ENCODE measurements around the gene CLOCK.

Gene CLOCK

GRCh38 chr4:55475394-55476243, 71.1 kb downstream of the CLOCK start:
- no peak for DNase-seq

DNA sequence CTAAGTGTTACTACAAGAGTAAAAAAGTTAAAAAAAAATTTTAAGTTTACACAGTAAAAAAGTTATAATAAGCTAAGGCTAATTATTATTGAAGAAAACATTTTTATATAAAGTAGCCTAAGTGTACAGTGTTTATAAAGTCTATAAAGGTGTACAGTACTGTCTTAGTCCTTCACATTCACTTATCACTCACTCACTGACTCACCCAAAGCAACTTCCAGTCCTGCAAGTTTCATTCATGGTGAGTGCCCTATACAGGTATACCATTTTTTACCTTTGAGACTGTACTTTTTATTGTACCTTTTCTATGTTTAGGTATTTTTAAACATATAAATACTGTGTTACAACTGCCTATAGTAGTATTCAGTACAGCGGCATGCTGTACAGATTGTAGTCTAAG, 76.7 kb downstream of the CLOCK start:
- DNase-seq: no peak

DNA sequence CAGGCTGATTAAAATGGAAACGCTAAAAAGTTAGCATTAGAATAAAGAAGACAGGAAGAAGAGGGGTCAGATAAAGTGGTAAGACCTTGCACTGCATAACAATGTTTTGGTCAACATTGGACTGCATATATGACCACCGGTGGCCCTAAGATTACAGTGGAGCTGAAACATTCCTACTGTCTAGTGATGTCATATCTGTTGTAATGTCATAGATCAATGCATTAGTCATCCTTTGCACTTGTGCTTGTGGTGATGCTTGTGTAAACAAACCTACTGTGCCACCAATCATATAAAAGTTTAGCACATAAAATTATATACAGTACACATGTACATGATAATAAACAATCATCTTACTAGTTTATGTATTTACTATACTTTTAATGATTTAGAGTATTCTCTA, 78.0 kb downstream of the CLOCK start:
- no peak for DNase-seq

GRCh38 chr4:55466001-55466400, 80.7 kb downstream of the CLOCK start:
- no peak for DNase-seq

GRCh38 chr4:55458611-55459010, 88.1 kb downstream of the CLOCK start:
- DNase-seq: no peak

DNA sequence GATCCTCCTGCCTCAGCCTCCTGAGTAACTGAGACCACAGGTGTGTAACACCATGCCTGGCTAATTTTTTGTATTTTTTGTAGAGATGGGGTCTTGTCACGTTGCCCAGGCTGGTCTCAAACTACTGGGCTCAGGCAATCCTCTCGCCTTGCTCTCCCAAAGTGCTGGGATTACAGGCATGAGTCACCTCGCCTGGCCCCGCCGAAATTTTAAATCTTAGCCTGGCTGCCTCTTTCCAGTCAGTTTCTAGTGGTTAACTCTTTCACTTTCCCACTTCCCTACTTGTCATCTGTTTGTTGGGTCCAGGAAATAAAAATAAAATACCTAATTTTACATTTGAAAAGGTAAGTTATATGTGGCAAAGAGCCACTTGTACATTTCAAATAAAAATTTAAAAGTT, 88.5 kb downstream of the CLOCK start:
- no peak for DNase-seq

- no peak for DNase-seq
Measured at GRCh38 chr4:55450566-55450965, 96.1 kb downstream of the CLOCK start.

DNA sequence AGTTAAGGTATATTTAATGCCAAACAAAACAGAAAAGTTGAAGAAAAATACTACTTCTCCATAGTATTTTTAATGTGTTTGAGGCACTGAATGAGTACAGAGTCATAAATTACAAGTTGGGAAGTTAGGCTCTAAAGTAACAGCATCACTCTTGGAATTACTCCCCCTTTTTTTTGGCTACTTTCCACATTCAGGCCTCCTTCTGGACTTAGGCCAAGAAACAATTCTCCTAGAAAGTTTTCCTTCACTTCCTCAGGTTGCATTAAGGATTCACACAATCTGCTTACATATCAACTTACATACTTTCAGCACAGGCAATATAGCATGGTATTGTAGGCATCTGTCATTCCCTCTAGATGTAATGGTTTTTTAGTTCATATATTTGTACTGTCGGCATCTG, 98.9 kb downstream of the CLOCK start:
- no peak for DNase-seq

DNA sequence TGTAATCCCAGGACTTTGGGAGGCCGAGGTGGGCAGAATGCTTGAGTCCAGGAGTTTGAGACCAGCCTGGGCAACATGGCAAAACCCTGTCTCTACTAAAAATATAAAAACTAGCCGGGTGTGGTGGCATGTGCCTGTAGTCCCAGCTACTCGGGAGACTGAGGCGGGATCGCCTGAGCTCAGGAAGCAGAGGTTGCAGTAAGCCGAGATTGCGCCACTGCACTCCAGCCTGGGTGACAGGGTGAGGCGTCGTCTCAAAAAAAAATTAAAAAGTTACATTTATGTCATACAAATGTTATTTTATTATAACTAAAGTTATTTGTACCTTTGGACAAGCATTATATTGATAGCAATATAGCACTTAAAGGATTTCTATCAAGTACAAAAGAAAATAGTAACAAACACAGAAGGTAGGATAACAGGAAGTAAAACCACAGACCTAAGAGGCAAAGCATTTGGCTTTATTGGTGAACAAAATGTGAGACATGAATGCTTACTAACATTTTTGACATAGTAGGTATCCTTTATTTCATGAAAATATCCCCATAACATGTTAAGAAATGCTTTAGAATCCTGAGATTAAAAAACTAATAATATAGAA, 99.5 kb downstream of the CLOCK start:
- DNase-seq: no peak

DNA sequence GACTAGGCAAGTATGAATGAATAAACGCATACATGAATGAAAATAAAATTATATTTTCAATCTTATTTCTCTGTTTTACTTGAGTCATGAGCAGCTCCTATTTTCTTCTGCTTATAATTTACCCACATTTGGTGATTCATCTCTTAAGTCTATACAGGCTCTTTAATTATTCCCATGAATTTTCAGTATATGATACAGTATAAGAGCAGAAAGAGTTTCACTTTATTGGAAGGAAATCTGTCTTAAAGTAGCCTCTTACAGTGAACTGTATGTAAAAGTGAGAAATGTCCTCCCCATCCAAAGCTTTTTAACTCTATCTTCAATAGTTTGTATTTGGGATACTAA, 100.2 kb downstream of the CLOCK start:
- no peak for DNase-seq

DNA sequence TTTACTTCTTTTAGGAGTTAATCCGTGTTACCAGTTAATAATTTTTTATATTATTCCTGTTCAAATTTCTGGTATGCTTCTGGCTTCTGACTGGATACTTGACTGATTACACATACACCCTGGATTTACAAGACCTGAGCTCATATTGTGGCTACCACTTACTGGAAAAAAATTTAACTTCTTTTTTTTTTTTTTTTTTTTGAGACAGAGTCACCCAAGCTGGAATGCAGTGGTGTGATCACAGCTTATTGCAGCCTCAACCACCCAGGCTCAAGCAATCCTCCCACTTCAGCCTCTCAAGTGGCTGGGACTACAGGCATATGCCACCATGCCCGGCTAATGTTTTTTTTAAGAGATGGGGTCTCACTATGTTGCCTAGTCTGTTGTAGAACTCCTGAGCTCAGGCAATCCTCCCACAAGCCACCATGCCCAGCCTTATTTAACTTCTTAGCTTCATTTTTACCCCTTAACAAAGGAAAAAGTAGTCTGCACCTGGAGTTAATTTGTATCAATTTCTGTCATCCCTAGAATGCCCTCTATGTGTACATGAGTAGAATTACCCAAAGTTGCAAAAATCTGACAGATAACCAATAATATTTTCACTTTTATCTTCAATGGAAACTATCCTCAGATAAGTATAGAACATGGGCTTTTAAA, 100.7 kb downstream of the CLOCK start:
- DNase-seq: no peak

DNA sequence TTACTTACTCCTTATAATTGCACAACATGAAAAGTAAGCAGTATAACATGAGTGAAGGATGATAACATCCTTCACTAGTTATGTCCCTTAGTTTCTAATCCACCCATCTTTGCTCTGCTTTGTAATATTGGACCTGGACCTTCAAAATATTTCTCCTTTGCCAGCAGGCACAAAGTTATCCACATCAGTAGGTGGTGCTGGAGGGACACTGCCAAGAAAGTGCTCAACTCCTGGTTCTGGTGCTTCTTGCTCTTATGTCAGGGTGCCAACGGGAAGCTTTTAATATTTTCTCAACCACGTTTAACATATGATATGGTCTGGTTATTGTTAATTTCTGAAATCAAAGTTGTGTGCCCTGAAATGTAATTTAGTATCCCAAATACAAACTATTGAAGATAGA, 101.9 kb downstream of the CLOCK start:
- no peak for DNase-seq

- no peak for DNase-seq
Measured at GRCh38 chr4:55442541-55442940, 104.2 kb downstream of the CLOCK start.

- DNase-seq: no peak
Measured at GRCh38 chr4:55440786-55441185, 105.9 kb downstream of the CLOCK start.

DNA sequence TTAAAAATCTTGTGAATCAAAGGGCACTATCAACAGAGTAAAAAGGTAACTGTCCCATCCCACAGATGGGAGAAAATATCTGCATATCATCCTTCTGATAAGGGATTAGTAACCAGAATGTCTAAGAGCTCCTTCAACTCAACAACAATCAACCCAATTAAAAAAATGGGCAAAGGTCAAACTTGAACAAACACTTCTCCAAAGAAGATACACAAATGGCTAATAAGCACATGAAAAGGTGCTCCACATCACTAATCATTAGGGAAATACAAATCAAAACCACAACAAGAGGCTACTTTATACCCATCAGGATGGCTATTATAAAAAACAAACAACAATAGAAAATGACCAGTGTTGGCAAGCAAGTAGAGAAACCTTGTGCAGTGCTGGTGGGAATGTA, 107.7 kb downstream of the CLOCK start:
- no peak for DNase-seq

DNA sequence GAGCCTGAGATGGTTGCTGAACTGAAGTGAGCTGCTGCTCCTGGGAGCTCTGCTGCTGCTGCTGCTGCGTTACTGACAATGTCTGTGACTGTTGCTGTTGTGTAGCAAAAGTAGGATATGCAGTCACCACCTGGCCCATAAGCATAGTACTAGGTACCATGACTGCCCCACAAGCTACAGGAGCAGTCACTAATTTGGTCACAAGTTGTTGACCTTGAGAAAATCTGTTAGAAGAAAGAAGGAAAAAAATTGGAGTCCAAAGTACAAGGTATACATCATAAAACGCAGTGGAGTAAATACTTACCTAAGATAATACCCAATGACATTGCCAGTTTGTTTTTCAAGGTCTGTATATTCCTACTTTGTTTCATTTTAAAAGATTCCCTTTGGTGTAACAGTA, 108.4 kb downstream of the CLOCK start:
- no peak for DNase-seq

- no peak for DNase-seq
Measured at GRCh38 chr4:55437823-55438222, 108.9 kb downstream of the CLOCK start.

DNA sequence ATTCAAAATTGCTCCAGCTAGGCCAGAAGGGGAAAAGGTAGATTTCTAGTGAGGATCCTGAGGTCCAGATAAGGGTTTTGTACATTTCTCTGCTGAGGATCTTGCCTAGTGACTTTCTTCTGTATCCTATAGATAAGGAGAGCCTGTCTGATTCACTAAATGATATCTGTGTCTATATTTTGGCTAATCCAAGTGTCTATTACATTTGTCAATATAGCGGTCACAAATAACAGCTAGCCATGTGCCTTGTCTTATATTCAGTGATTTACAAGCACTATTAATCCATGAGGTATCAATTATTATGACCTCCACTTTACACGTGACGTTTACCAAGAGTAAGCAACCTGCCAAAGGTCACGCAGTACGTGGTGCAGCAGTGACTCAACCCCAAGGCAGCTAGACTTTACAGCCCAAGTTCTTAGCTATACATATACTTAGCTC, 109.3 kb downstream of the CLOCK start:
- no peak for DNase-seq

DNA sequence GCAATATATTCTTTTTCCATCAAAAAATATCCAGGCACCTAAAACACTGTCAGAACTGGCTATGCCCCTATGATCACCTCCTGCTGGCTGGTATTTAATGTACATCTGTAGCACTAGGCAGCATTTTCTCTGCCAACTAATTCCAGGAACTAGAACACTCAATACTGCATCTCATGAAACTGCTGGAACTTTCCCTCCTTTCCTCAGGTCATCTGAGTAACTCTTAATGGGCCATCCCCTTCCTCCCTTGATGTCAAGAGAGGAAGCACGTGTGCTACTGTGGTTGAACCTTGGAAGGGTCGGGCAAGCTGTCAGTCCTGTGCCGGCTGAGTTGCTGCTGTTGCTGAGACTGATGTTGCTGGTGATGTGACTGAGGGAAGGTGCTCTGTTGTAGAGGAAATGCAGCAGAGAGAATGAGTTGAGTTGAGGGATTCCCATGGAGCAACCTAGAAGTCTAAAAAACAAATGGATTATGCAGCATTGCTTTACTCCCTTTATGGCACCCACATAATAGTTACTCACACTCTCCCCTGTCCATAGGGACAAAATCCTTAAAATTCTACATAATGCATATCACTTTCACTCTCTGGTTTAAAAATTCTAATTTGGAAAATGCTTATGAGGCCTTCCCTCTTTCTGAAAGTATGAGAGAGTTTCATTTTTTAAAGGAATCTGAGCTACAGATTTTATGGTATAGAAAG, 111.4 kb downstream of the CLOCK start:
- no peak for DNase-seq

DNA sequence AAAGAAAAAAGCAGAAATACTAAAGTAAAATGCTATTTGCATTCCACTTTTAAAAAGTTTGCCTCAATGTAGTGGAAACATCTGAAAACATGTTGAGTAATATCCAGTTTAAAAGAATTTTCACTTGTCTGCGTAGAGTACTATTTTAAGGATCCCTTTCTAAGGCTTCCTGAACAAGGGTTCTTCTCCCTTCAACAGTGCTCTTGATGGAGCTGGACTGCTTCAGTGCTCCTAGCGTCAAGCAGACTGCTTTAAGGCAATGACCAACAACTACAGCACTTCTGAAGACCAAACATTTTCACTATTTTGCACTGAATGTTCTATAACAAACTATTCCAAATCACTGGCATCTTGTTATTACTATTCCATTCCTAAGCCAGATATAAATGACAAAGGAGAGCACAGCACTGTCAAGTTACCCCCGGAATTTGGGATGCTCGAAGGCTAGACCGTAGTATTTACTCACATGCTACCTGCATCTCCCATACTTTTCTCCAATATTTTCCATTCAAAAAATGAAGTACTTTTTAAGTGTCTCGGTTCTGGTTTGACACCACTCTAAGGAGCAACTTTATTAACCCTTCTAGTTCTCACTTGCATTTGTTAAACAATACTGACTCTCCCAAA, 114.9 kb downstream of the CLOCK start:
- DNase-seq: no peak

- no peak for DNase-seq
Measured at GRCh38 chr4:55424791-55425190, 121.9 kb downstream of the CLOCK start.

DNA sequence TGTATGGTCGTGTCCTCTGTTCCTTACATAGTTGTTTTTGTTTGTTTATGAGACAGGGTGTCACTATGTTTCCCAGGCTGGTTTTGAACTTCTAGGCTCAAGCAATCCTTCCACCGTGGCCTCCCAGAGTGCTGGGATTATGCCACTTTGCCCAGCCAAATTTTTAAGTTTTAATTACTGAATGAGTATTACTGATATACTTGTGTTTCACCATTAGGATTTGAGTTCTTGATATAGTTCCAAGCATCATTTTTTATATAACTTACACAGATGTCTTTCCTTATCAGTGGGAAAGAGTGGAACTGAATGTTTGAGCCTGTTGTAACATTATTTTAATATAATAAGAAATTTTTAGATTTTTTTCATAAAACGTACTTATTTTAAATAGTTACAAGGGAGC, 130.5 kb downstream of the CLOCK start:
- no peak for DNase-seq

GRCh38 chr4:55411621-55412020, 135.1 kb downstream of the CLOCK start:
- DNase-seq: no peak

Measured in activated CD8-positive, alpha-beta memory T cell treated with anti-CD3 and anti-CD28 coated beads, Interleukin-2, amount 50 U/mL, for 48 hours (primary cell).